WTC11 (cell line): ENCODE measurements around the gene FAM20A. TPM values are rescaled to one million over a fixed set of nuclear protein-coding genes. Genes with fewer than 3 reads are reported as not detected.

Experiments used
- ATAC-seq: fragments of 200-7000 bp; cut with Tn5 transposase; 2 replicates; pipeline ENCODE4 v1.10.0; 2021; ENCODE audit warnings: mild to moderate bottlenecking, moderate library complexity
- CTCF ChIA-PET: fragments of 300-600 bp; sonication (Branson Sonifier 250); formaldehyde crosslinking; loops from one replicate; lab custom pipeline; 2021; ENCODE audit warnings: antibody characterized with exemption; lab: Charles Lee
- POLR2A ChIA-PET: fragments of 350-600 bp; sonication (Branson Sonifier 250); formaldehyde crosslinking; loops from one replicate; lab custom pipeline; 2021; ENCODE audit warnings: antibody characterized with exemption; lab: Charles Lee
- DNase-seq: peaks from one replicate; pipeline ENCODE4 v3.0.0; 2021; ENCODE audit warnings: low spot score
- H3K27ac Mint-ChIP-seq: 2 replicates; pipeline ENCODE4 v1.8.0; 2021; ENCODE audit warnings: mixed read lengths
- H3K27me3 Mint-ChIP-seq: 2 replicates; pipeline ENCODE4 v1.8.0; 2021; ENCODE audit warnings: low read depth, mild to moderate bottlenecking, moderate library complexity, mixed read lengths
- H3K36me3 Mint-ChIP-seq: 2 replicates; pipeline ENCODE4 v1.8.0; 2021; ENCODE audit warnings: mixed read lengths
- H3K4me1 Mint-ChIP-seq: 2 replicates; pipeline ENCODE4 v1.8.0; 2022; ENCODE audit warnings: mixed read lengths
- H3K4me3 Mint-ChIP-seq: 2 replicates; pipeline ENCODE4 v1.8.0; 2021; ENCODE audit warnings: mild to moderate bottlenecking, moderate library complexity, mixed read lengths
- H3K9me3 Mint-ChIP-seq: 2 replicates; pipeline ENCODE4 v1.8.0; 2021; ENCODE audit warnings: mixed read lengths
- GABPB1 ChIP-seq: sonication (generic); formaldehyde crosslinking; IDR thresholded peaks from 2 replicates; pipeline ENCODE4 v1.8.1; 2023; ENCODE audit warnings: mild to moderate bottlenecking, missing genetic modification reagents
- JAZF1 ChIP-seq: fragments of 250-450 bp; sonication (Bioruptor Pico); IDR thresholded peaks from 2 replicates; pipeline ENCODE4 v1.9.0; 2021; ENCODE audit warnings: moderate library complexity, mild to moderate bottlenecking, inconsistent platforms
- ZNF121 ChIP-seq: sonication (generic); formaldehyde crosslinking; IDR thresholded peaks from 2 replicates; pipeline ENCODE4 v1.8.0; 2023; ENCODE audit warnings: missing genetic modification reagents
- ZNF263 ChIP-seq: sonication (generic); formaldehyde crosslinking; IDR thresholded peaks from 2 replicates; pipeline ENCODE4 v1.8.1; 2022; ENCODE audit warnings: low read depth, mild to moderate bottlenecking, moderate library complexity, missing genetic modification reagents
- total RNA-seq: library from RNA; stranded (reverse); gene quantifications from 3 replicates; pipeline ENCODE4 v1.2.3, GENCODE V29; 2021
- TF ChIP-seq, protein P1 (sequence below): sonication (generic); formaldehyde crosslinking; IDR thresholded peaks from 2 replicates; pipeline ENCODE4 v1.8.1; 2023; ENCODE audit warnings: mild to moderate bottlenecking, missing genetic modification reagents, borderline replicate concordance
- TF ChIP-seq, protein P2 (sequence below): sonication (generic); formaldehyde crosslinking; IDR thresholded peaks from 2 replicates; pipeline ENCODE4 v1.8.0; 2023; ENCODE audit warnings: mild to moderate bottlenecking, missing genetic modification reagents
- TF ChIP-seq, protein P3 (sequence below): sonication (generic); formaldehyde crosslinking; IDR thresholded peaks from 2 replicates; pipeline ENCODE4 v1.8.1; 2022; ENCODE audit warnings: mild to moderate bottlenecking, moderate library complexity, missing genetic modification reagents
- TF ChIP-seq, protein P4 (sequence below): sonication (generic); formaldehyde crosslinking; IDR thresholded peaks from 2 replicates; pipeline ENCODE4 v1.8.1; 2023; ENCODE audit warnings: mild to moderate bottlenecking, missing genetic modification reagents, moderate library complexity
- TF ChIP-seq, protein P5 (sequence below): sonication (generic); formaldehyde crosslinking; IDR thresholded peaks from 2 replicates; pipeline ENCODE4 v1.8.0; 2022; ENCODE audit warnings: mild to moderate bottlenecking, missing genetic modification reagents
- TF ChIP-seq, protein P6 (sequence below): sonication (generic); formaldehyde crosslinking; conservative IDR thresholded peaks from 2 replicates; pipeline ENCODE4 v1.8.1; 2023; ENCODE audit warnings: mild to moderate bottlenecking, low read depth, missing genetic modification reagents, moderate library complexity
- TF ChIP-seq, protein P7 (sequence below): fragments of 250-450 bp; sonication (Bioruptor Pico); IDR thresholded peaks from 2 replicates; pipeline ENCODE4 v1.9.0; 2021; ENCODE audit warnings: mild to moderate bottlenecking
- TF ChIP-seq, protein P8 (sequence below): sonication (generic); formaldehyde crosslinking; IDR thresholded peaks from 2 replicates; pipeline ENCODE4 v1.8.1; 2023; ENCODE audit warnings: mild to moderate bottlenecking, moderate library complexity, missing genetic modification reagents

The FAM20A gene
- total RNA-seq, 1 experiment from 2014 or later, result 5.8 TPM

DNA sequence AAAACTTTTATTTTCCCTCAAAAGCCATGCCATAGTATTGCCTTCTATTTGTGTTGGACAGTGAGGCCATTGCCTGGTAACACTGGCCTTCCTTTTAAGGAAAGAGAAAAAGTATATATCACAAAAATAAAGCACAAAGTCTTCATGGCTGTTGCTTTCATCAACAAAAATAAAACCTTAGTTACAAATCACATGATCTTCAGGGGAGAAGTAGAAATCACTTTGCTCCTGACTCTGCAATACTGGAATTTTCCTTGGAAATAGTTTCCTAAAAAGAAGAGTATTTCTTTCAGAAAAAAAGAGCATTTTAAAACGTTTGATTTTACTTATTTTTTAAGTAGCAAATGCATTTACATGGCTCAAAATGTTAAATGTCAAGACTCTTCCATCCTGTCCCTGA lies 41.9 kb downstream of the FAM20A start (continued):
- TF ChIP-seq, protein P1, sequence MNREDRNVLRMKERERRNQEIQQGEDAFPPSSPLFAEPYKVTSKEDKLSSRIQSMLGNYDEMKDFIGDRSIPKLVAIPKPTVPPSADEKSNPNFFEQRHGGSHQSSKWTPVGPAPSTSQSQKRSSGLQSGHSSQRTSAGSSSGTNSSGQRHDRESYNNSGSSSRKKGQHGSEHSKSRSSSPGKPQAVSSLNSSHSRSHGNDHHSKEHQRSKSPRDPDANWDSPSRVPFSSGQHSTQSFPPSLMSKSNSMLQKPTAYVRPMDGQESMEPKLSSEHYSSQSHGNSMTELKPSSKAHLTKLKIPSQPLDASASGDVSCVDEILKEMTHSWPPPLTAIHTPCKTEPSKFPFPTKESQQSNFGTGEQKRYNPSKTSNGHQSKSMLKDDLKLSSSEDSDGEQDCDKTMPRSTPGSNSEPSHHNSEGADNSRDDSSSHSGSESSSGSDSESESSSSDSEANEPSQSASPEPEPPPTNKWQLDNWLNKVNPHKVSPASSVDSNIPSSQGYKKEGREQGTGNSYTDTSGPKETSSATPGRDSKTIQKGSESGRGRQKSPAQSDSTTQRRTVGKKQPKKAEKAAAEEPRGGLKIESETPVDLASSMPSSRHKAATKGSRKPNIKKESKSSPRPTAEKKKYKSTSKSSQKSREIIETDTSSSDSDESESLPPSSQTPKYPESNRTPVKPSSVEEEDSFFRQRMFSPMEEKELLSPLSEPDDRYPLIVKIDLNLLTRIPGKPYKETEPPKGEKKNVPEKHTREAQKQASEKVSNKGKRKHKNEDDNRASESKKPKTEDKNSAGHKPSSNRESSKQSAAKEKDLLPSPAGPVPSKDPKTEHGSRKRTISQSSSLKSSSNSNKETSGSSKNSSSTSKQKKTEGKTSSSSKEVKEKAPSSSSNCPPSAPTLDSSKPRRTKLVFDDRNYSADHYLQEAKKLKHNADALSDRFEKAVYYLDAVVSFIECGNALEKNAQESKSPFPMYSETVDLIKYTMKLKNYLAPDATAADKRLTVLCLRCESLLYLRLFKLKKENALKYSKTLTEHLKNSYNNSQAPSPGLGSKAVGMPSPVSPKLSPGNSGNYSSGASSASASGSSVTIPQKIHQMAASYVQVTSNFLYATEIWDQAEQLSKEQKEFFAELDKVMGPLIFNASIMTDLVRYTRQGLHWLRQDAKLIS (CRISPR knock-in tag), result no peak
- TF ChIP-seq ZNF121 (CRISPR knock-in tag) (no peak), ZNF263 (CRISPR knock-in tag) (no peak)
- TF ChIP-seq, protein P2, sequence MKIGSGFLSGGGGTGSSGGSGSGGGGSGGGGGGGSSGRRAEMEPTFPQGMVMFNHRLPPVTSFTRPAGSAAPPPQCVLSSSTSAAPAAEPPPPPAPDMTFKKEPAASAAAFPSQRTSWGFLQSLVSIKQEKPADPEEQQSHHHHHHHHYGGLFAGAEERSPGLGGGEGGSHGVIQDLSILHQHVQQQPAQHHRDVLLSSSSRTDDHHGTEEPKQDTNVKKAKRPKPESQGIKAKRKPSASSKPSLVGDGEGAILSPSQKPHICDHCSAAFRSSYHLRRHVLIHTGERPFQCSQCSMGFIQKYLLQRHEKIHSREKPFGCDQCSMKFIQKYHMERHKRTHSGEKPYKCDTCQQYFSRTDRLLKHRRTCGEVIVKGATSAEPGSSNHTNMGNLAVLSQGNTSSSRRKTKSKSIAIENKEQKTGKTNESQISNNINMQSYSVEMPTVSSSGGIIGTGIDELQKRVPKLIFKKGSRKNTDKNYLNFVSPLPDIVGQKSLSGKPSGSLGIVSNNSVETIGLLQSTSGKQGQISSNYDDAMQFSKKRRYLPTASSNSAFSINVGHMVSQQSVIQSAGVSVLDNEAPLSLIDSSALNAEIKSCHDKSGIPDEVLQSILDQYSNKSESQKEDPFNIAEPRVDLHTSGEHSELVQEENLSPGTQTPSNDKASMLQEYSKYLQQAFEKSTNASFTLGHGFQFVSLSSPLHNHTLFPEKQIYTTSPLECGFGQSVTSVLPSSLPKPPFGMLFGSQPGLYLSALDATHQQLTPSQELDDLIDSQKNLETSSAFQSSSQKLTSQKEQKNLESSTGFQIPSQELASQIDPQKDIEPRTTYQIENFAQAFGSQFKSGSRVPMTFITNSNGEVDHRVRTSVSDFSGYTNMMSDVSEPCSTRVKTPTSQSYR (CRISPR knock-in tag), result no peak
- TF ChIP-seq, protein P3, sequence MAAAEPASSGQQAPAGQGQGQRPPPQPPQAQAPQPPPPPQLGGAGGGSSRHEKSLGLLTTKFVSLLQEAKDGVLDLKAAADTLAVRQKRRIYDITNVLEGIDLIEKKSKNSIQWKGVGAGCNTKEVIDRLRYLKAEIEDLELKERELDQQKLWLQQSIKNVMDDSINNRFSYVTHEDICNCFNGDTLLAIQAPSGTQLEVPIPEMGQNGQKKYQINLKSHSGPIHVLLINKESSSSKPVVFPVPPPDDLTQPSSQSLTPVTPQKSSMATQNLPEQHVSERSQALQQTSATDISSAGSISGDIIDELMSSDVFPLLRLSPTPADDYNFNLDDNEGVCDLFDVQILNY, result no peak
- TF ChIP-seq, all 79 proteins: peak for 0

DNA sequence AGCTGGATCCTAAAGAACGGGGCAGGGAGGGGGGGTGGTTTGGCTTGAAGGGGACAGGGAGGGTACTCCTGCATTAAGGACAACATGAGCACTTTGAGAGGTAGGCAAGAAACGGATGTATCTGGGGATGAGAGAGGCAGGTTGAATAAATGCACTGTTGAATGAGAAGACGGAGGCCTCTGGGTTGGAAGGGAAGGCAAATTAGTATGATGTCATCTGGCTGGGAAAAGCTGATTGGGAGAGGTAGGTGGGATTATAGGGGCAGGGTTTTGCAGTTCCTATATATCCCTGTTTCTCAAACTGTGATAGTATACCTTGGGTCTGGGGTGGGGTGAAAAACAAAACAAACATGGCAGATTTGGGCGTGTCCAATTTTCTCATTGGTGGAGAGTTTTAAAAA lies 44.6 kb downstream of the FAM20A start:
- ATAC-seq, result no peak
- no peak overlapping the region for H3K4me3 Mint-ChIP-seq
- DNase-seq, result no peak
- POLR2A ChIA-PET, result no interaction called here
- CTCF ChIA-PET, result no interaction called here
- H3K9me3 Mint-ChIP-seq, result peaks cover 9% of the 10 kb centered on the region; the same call in 1 of the 2 replicates
- H3K27ac Mint-ChIP-seq, result no peak overlapping the region
- no peaks in the 10 kb centered on the region for H3K4me1 Mint-ChIP-seq
- peaks cover 18% of the 10 kb centered on the region for H3K36me3 Mint-ChIP-seq
- TF ChIP-seq, protein P4, sequence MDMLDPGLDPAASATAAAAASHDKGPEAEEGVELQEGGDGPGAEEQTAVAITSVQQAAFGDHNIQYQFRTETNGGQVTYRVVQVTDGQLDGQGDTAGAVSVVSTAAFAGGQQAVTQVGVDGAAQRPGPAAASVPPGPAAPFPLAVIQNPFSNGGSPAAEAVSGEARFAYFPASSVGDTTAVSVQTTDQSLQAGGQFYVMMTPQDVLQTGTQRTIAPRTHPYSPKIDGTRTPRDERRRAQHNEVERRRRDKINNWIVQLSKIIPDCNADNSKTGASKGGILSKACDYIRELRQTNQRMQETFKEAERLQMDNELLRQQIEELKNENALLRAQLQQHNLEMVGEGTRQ, result no peak
- TF ChIP-seq, protein P1 (CRISPR knock-in tag), result no peak
- TF ChIP-seq, protein P5, sequence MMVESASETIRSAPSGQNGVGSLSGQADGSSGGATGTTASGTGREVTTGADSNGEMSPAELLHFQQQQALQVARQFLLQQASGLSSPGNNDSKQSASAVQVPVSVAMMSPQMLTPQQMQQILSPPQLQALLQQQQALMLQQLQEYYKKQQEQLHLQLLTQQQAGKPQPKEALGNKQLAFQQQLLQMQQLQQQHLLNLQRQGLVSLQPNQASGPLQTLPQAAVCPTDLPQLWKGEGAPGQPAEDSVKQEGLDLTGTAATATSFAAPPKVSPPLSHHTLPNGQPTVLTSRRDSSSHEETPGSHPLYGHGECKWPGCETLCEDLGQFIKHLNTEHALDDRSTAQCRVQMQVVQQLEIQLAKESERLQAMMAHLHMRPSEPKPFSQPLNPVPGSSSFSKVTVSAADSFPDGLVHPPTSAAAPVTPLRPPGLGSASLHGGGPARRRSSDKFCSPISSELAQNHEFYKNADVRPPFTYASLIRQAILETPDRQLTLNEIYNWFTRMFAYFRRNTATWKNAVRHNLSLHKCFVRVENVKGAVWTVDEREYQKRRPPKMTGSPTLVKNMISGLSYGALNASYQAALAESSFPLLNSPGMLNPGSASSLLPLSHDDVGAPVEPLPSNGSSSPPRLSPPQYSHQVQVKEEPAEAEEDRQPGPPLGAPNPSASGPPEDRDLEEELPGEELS, result no peak
- TF ChIP-seq, protein P6, sequence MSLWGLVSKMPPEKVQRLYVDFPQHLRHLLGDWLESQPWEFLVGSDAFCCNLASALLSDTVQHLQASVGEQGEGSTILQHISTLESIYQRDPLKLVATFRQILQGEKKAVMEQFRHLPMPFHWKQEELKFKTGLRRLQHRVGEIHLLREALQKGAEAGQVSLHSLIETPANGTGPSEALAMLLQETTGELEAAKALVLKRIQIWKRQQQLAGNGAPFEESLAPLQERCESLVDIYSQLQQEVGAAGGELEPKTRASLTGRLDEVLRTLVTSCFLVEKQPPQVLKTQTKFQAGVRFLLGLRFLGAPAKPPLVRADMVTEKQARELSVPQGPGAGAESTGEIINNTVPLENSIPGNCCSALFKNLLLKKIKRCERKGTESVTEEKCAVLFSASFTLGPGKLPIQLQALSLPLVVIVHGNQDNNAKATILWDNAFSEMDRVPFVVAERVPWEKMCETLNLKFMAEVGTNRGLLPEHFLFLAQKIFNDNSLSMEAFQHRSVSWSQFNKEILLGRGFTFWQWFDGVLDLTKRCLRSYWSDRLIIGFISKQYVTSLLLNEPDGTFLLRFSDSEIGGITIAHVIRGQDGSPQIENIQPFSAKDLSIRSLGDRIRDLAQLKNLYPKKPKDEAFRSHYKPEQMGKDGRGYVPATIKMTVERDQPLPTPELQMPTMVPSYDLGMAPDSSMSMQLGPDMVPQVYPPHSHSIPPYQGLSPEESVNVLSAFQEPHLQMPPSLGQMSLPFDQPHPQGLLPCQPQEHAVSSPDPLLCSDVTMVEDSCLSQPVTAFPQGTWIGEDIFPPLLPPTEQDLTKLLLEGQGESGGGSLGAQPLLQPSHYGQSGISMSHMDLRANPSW (CRISPR knock-in tag), result no peak
- TF ChIP-seq GABPB1, result no peak
- TF ChIP-seq JAZF1 (CRISPR knock-in tag), result no peak
- TF ChIP-seq, protein P7, sequence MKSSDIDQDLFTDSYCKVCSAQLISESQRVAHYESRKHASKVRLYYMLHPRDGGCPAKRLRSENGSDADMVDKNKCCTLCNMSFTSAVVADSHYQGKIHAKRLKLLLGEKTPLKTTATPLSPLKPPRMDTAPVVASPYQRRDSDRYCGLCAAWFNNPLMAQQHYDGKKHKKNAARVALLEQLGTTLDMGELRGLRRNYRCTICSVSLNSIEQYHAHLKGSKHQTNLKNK (CRISPR knock-in tag), result no peak
- TF ChIP-seq, protein P8, sequence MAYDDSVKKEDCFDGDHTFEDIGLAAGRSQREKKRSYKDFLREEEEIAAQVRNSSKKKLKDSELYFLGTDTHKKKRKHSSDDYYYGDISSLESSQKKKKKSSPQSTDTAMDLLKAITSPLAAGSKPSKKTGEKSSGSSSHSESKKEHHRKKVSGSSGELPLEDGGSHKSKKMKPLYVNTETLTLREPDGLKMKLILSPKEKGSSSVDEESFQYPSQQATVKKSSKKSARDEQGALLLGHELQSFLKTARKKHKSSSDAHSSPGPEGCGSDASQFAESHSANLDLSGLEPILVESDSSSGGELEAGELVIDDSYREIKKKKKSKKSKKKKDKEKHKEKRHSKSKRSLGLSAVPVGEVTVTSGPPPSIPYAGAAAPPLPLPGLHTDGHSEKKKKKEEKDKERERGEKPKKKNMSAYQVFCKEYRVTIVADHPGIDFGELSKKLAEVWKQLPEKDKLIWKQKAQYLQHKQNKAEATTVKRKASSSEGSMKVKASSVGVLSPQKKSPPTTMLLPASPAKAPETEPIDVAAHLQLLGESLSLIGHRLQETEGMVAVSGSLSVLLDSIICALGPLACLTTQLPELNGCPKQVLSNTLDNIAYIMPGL (CRISPR knock-in tag), result no peak
- no peaks in the 10 kb centered on the region for H3K27me3 Mint-ChIP-seq
